Ishikawa (cell line): ENCODE data around the gene CALD1.

Experiments
- CEBPB ChIP-seq: IDR thresholded peaks from 2 replicates; pipeline ENCODE4 v1.6.1; 2012
- EGR1 ChIP-seq: IDR thresholded peaks from 2 replicates; pipeline ENCODE4 v1.6.1; 2012
- MAX ChIP-seq: IDR thresholded peaks from 2 replicates; pipeline ENCODE4 v1.6.1; 2012
- REST ChIP-seq: IDR thresholded peaks from 2 replicates; pipeline ENCODE4 v1.6.1; 2012; ENCODE audit warnings: low read depth, mild to moderate bottlenecking
- TAF1 ChIP-seq: IDR thresholded peaks from 2 replicates; pipeline ENCODE4 v1.6.1; 2012; ENCODE audit warnings: low read depth, mild to moderate bottlenecking
- TCF12 ChIP-seq: IDR thresholded peaks from 2 replicates; pipeline ENCODE4 v1.6.1; 2012; ENCODE audit warnings: low read depth
- TEAD4 ChIP-seq: IDR thresholded peaks from 2 replicates; pipeline ENCODE4 v1.6.1; 2012

- TF ChIP-seq TEAD4: no peak
- TF ChIP-seq TCF12: no peak
- TF ChIP-seq EGR1: no peak
- TF ChIP-seq CEBPB: no peak
- TF ChIP-seq MAX: no peak
- no peak for TF ChIP-seq REST
- no peak for TF ChIP-seq TAF1
These were observed 34.9 kb upstream of the CALD1 start for GRCh38 chr7:134744569-134744968.
